ENCODE data around the gene NMT1. TPM values are rescaled to one million over a fixed set of nuclear protein-coding genes. Genes with fewer than 3 reads are reported as not detected.

Gene NMT1
- total RNA-seq, 1 experiment from 2014 or later = 89.7 TPM

- no peaks in the 10 kb centered on the region for H3K9me3 Mint-ChIP-seq (ENCODE audit: unreplicated experiment)
- H3K4me1 Mint-ChIP-seq (ENCODE audit: insufficient read depth, unreplicated experiment) = peaks cover 16% of the 10 kb centered on the region
- intact Hi-C loops (cut with micrococcal nuclease) = no loop called here
- no peak overlapping the region for H3K4me3 Mint-ChIP-seq (ENCODE audit: unreplicated experiment)
- ChIA-PET CTCF (interaction anchor here (1.3 to 2.2 kb wide), 2 partner anchors 19 to 22 kb away, joined by 4 to 12 read pairs; no protein-coding TSS in a partner anchor), POLR2A (interaction anchor here (2.2 to 4.0 kb wide), 3 partner anchors 10 to 17 kb away, joined by 7 to 27 read pairs (median 20); partner anchors contain the start of gene NMT1)
- no TSS peak for BruUV-seq (replicated peaks)
- TF ChIP-seq CTCF (IDR thresholded peaks at IDR 0.05; ENCODE audit: unreplicated experiment) = no peak
- H3K27ac Mint-ChIP-seq (ENCODE audit: low read depth, unreplicated experiment) = no peak overlapping the region
- DNase-seq (ENCODE audit: unreplicated experiment) = no peak
- no peaks in the 10 kb centered on the region for H3K27me3 Mint-ChIP-seq (ENCODE audit: insufficient read depth, unreplicated experiment)
- peaks cover 77% of the 10 kb centered on the region for H3K36me3 Mint-ChIP-seq (ENCODE audit: insufficient read depth, unreplicated experiment)
Observed at GRCh38 chr17:45077643-45078042, 16.5 kb downstream of the NMT1 start.

- Mint-ChIP-seq H3K27ac (ENCODE audit: low read depth, unreplicated experiment) (no peak overlapping the region), H3K27me3 (ENCODE audit: insufficient read depth, unreplicated experiment) (no peaks in the 10 kb centered on the region), H3K4me1 (ENCODE audit: insufficient read depth, unreplicated experiment) (peaks cover 8% of the 10 kb centered on the region), H3K36me3 (ENCODE audit: insufficient read depth, unreplicated experiment) (peaks cover 86% of the 10 kb centered on the region), H3K9me3 (ENCODE audit: unreplicated experiment) (no peaks in the 10 kb centered on the region), H3K4me3 (ENCODE audit: unreplicated experiment) (no peak overlapping the region)
- ChIA-PET CTCF (interaction anchor here (0.6 kb wide), 2 partner anchors 18 to 50 kb away, joined by 3 read pairs; no protein-coding TSS in a partner anchor), POLR2A (interaction anchor here (0.7 kb wide), 1 partner anchor 90 kb away, joined by 3 read pairs; no protein-coding TSS in a partner anchor)
- no peak for DNase-seq (ENCODE audit: unreplicated experiment)
- TF ChIP-seq CTCF (IDR thresholded peaks at IDR 0.05; ENCODE audit: unreplicated experiment) = no peak
- BruUV-seq (replicated peaks) = no TSS peak
- intact Hi-C loops (cut with micrococcal nuclease) = no loop called here
Observed at GRCh38 chr17:45081047-45081703, 20.1 kb downstream of the NMT1 start.

GRCh38 chr17:45086391-45086790, 25.3 kb downstream of the NMT1 start:
- no peak for DNase-seq (ENCODE audit: unreplicated experiment)
- H3K4me3 Mint-ChIP-seq (ENCODE audit: unreplicated experiment) = no peak overlapping the region
- H3K4me1 Mint-ChIP-seq (ENCODE audit: insufficient read depth, unreplicated experiment) = no peaks in the 10 kb centered on the region
- ChIA-PET POLR2A (interaction anchor here (0.6 to 2.7 kb wide), 4 partner anchors 13 to 42 kb away, joined by 3 to 11 read pairs (median 4); partner anchors contain the start of gene NMT1), CTCF (interaction anchor here (0.6 to 2.1 kb wide), 4 partner anchors 10 to 17 kb away, joined by 3 to 12 read pairs (median 3); no protein-coding TSS in a partner anchor)
- peaks cover 98% of the 10 kb centered on the region for H3K36me3 Mint-ChIP-seq (ENCODE audit: insufficient read depth, unreplicated experiment)
- H3K9me3 Mint-ChIP-seq (ENCODE audit: unreplicated experiment) = no peaks in the 10 kb centered on the region
- no peak overlapping the region for H3K27ac Mint-ChIP-seq (ENCODE audit: low read depth, unreplicated experiment)
- no peaks in the 10 kb centered on the region for H3K27me3 Mint-ChIP-seq (ENCODE audit: insufficient read depth, unreplicated experiment)
- no peak for TF ChIP-seq CTCF (IDR thresholded peaks at IDR 0.05; ENCODE audit: unreplicated experiment)
- intact Hi-C loops (cut with micrococcal nuclease) = no loop called here
- BruUV-seq (replicated peaks) = no TSS peak

GRCh38 chr17:45086865-45087503, 25.9 kb downstream of the NMT1 start:
- no peak for DNase-seq (ENCODE audit: unreplicated experiment)
- H3K36me3 Mint-ChIP-seq (ENCODE audit: insufficient read depth, unreplicated experiment) = peaks cover 96% of the 10 kb centered on the region
- peaks cover 2% of the 10 kb centered on the region for H3K4me1 Mint-ChIP-seq (ENCODE audit: insufficient read depth, unreplicated experiment)
- ChIA-PET POLR2A (interaction anchor here (0.6 to 2.7 kb wide), 7 partner anchors 12 to 44 kb away, joined by 3 to 11 read pairs (median 5); partner anchors contain the start of gene NMT1), CTCF (interaction anchor here (2.1 to 4.2 kb wide), 2 partner anchors 9 to 13 kb away, joined by 12 to 17 read pairs; no protein-coding TSS in a partner anchor)
- H3K9me3 Mint-ChIP-seq (ENCODE audit: unreplicated experiment) = no peaks in the 10 kb centered on the region
- intact Hi-C loops (cut with micrococcal nuclease) = no loop called here
- peak overlapping the region; percentile 12 for H3K27ac Mint-ChIP-seq (ENCODE audit: low read depth, unreplicated experiment)
- TF ChIP-seq CTCF (IDR thresholded peaks at IDR 0.05; ENCODE audit: unreplicated experiment) = no peak
- BruUV-seq (replicated peaks) = no TSS peak
- H3K4me3 Mint-ChIP-seq (ENCODE audit: unreplicated experiment) = no peak overlapping the region
- no peaks in the 10 kb centered on the region for H3K27me3 Mint-ChIP-seq (ENCODE audit: insufficient read depth, unreplicated experiment)
